ENCODE results near the gene FNIP1. TPM values are rescaled to one million over a fixed set of nuclear protein-coding genes. Genes with fewer than 3 reads are reported as not detected.
"Not testable (repeated sequence)": the region's sequence is repeated elsewhere in the genome, so short reads cannot be mapped to it uniquely, and the experiment has no call there.

Gene FNIP1
- total and polyA plus RNA-seq, 2 experiments from 2014 or later: 8.2 to 27.9 TPM

- TF ChIP-seq ZNF462 (CRISPR knock-in tag; IDR thresholded peaks at IDR 0.05): no peak
- no peak for TF ChIP-seq EZH2 (IDR thresholded peaks at IDR 0.05; ENCODE audit: low read depth, unreplicated experiment)
- no peak for TF ChIP-seq EZH2phosphoT487 (IDR thresholded peaks at IDR 0.05; ENCODE audit: unreplicated experiment)
Observed at GRCh38 chr5:131783357-131783756, 13.5 kb downstream of the FNIP1 start (continued).

GRCh38 chr5:131782717-131783116 is 14.1 kb downstream of the FNIP1 start:
- Histone ChIP-seq H3K4me1 (ENCODE audit: insufficient read depth) (0 out of 2 replicates have a peak, but pooled peaks cover 4% of the 10 kb centered on the region), H3K27ac (ENCODE audit: low read depth) (no peak overlapping the region), H3F3A (replicated peaks; ENCODE audit: low read depth) (no peaks in the 10 kb centered on the region), H3K9me2 (ENCODE audit: insufficient read depth) (no peaks in the 10 kb centered on the region), H3K36me3 (ENCODE audit: insufficient read depth) (no peaks in the 10 kb centered on the region), H3K4me2 (no peak overlapping the region), H3K4me3 (no peak overlapping the region), H3K27me3 (ENCODE audit: insufficient read depth) (no peaks in the 10 kb centered on the region), H4K20me1 (replicated peaks; ENCODE audit: insufficient read depth) (peaks cover 17% of the 10 kb centered on the region), H3K79me2 (replicated peaks; ENCODE audit: insufficient read depth) (peaks cover 89% of the 10 kb centered on the region), H2AFZ (no peak overlapping the region)
- H3K36me3 Mint-ChIP-seq (ENCODE audit: low read depth): no peaks in the 10 kb centered on the region
- DNase-seq (ENCODE audit: low spot score): no peak
- ATAC-seq: no peak
- H3K27me3 Mint-ChIP-seq (ENCODE audit: insufficient read depth, low read depth, poor library complexity): no peaks in the 10 kb centered on the region
- H3K9me3 Mint-ChIP-seq: no peaks in the 10 kb centered on the region
- no peak overlapping the region for H3K4me3 Mint-ChIP-seq
- TF ChIP-seq EZH2 (IDR thresholded peaks at IDR 0.05; ENCODE audit: low read depth, unreplicated experiment) (no peak), ZNF114 (CRISPR knock-in tag; IDR thresholded peaks at IDR 0.05) (no peak), STAT1 (IDR thresholded peaks at IDR 0.05; ENCODE audit: unreplicated experiment) (no peak)
- H3K27ac Mint-ChIP-seq: no peak overlapping the region
- peaks cover 6% of the 10 kb centered on the region; the same call in 2 of the 3 replicates for H3K4me1 Mint-ChIP-seq

- H3K4me1 Mint-ChIP-seq; ATAC-seq; H2AFZ ChIP-seq; H3K4me3 ChIP-seq; H3K4me2 ChIP-seq; DNase-seq (ENCODE audit: low spot score); H3K9me2 ChIP-seq (ENCODE audit: insufficient read depth); H3K9me3 Mint-ChIP-seq; H3K36me3 Mint-ChIP-seq (ENCODE audit: low read depth); H3K27me3 ChIP-seq (ENCODE audit: insufficient read depth); H3K27ac ChIP-seq (ENCODE audit: low read depth); H3K27me3 Mint-ChIP-seq (ENCODE audit: insufficient read depth, low read depth, poor library complexity); H3K27ac Mint-ChIP-seq; H3K4me1 ChIP-seq (ENCODE audit: insufficient read depth); H3K4me3 Mint-ChIP-seq; H3K36me3 ChIP-seq (ENCODE audit: insufficient read depth); H3F3A ChIP-seq (replicated peaks; ENCODE audit: low read depth): not testable (repeated sequence)
- peaks cover 87% of the 10 kb centered on the region for H3K79me2 ChIP-seq (replicated peaks; ENCODE audit: insufficient read depth)
- peaks cover 17% of the 10 kb centered on the region for H4K20me1 ChIP-seq (replicated peaks; ENCODE audit: insufficient read depth)
Observed at GRCh38 chr5:131778141-131778540, 18.7 kb downstream of the FNIP1 start.

All from GM23338 (cell line).